ENCODE results near the gene PPP6R1. TPM values are rescaled to one million over a fixed set of nuclear protein-coding genes. Genes with fewer than 3 reads are reported as not detected.

Gene PPP6R1
- total RNA-seq, 1 experiment from 2014 or later, result 96.7 TPM

GRCh38 chr19:55285229-55285890 is 26.5 kb upstream of the PPP6R1 start:
- DNase-seq (ENCODE audit: low read depth, low spot score) (no peak), ATAC-seq (no peak)
- Histone ChIP-seq H4K20me1 (ENCODE audit: insufficient read depth) (no peaks in the 10 kb centered on the region), H3K9me3 (ENCODE audit: control insufficient read depth in 1 of 2, insufficient read depth in 1 of 2, low read depth in 1 of 2, low read length in 2 of 2) (no peaks in the 10 kb centered on the region), H3K4me3 (replicated peaks in 1 of 2; ENCODE audit: low read depth in 1 of 2, low read length in 2 of 2) (peak overlapping the region; percentile 46 to 60; a peak in 3 of 4 replicates), H3K9me2 (ENCODE audit: insufficient read depth) (no peaks in the 10 kb centered on the region), H3K9ac (ENCODE audit: low read length) (peak overlapping the region; percentile 67; the same call in 1 of the 2 replicates), H3K27ac (ENCODE audit: low read depth, low read length) (peak overlapping the region; percentile 43; the same call in 1 of the 2 replicates), H3K27me3 (ENCODE audit: insufficient read depth, low read length) (no peaks in the 10 kb centered on the region), H3K36me3 (ENCODE audit: control insufficient read depth in 1 of 2, insufficient read depth in 2 of 2, low read length in 2 of 2) (peaks cover 0 to 3% of the 10 kb centered on the region in 2 experiments; a peak in 1 of 4 replicates), H3K4me1 (ENCODE audit: control insufficient read depth in 1 of 2, insufficient read depth in 2 of 2, low read length in 2 of 2) (peaks cover 15 to 32% of the 10 kb centered on the region in 2 experiments; a peak in 3 of 4 replicates), H2AFZ (ENCODE audit: low read depth, low read length, poor library complexity, severe bottlenecking) (no peak overlapping the region), H3K79me2 (ENCODE audit: insufficient read depth, low read length) (peaks cover 7% of the 10 kb centered on the region; the same call in 1 of the 2 replicates), H3K4me2 (ENCODE audit: low read length) (peak overlapping the region; percentile 81)
- TF ChIP-seq CTCF (IDR thresholded peaks at IDR 0.05 in 2 of 3, conservative IDR thresholded peaks at IDR 0.05 in 1 of 3; ENCODE audit: borderline replicate concordance in 1 of 3, insufficient read depth in 1 of 3, low read depth in 2 of 3, low read length in 2 of 3) (no peak), ELF1 (IDR thresholded peaks at IDR 0.05; ENCODE audit: borderline replicate concordance, low read depth) (no peak), EZH2 (IDR thresholded peaks at IDR 0.05) (no peak), SP1 (IDR thresholded peaks at IDR 0.05; ENCODE audit: low read depth) (no peak), CBX3 (IDR thresholded peaks at IDR 0.05; ENCODE audit: low read depth) (no peak), ZFX (IDR thresholded peaks at IDR 0.05) (no peak), FOSL1 (IDR thresholded peaks at IDR 0.05; ENCODE audit: low read depth) (no peak), CEBPB (IDR thresholded peaks at IDR 0.05; ENCODE audit: low read depth) (no peak), SIN3A (IDR thresholded peaks at IDR 0.05; ENCODE audit: low read depth) (no peak), MAX (IDR thresholded peaks at IDR 0.05) (no peak), POLR2A (IDR thresholded peaks at IDR 0.05; ENCODE audit: borderline replicate concordance, extremely low read depth, insufficient read depth, insufficient read length) (no peak), ATF3 (IDR thresholded peaks at IDR 0.05) (no peak), RAD21 (IDR thresholded peaks at IDR 0.05; ENCODE audit: low read depth) (no peak)
- TF ChIP-seq, protein P1, sequence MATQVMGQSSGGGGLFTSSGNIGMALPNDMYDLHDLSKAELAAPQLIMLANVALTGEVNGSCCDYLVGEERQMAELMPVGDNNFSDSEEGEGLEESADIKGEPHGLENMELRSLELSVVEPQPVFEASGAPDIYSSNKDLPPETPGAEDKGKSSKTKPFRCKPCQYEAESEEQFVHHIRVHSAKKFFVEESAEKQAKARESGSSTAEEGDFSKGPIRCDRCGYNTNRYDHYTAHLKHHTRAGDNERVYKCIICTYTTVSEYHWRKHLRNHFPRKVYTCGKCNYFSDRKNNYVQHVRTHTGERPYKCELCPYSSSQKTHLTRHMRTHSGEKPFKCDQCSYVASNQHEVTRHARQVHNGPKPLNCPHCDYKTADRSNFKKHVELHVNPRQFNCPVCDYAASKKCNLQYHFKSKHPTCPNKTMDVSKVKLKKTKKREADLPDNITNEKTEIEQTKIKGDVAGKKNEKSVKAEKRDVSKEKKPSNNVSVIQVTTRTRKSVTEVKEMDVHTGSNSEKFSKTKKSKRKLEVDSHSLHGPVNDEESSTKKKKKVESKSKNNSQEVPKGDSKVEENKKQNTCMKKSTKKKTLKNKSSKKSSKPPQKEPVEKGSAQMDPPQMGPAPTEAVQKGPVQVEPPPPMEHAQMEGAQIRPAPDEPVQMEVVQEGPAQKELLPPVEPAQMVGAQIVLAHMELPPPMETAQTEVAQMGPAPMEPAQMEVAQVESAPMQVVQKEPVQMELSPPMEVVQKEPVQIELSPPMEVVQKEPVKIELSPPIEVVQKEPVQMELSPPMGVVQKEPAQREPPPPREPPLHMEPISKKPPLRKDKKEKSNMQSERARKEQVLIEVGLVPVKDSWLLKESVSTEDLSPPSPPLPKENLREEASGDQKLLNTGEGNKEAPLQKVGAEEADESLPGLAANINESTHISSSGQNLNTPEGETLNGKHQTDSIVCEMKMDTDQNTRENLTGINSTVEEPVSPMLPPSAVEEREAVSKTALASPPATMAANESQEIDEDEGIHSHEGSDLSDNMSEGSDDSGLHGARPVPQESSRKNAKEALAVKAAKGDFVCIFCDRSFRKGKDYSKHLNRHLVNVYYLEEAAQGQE (IDR thresholded peaks at IDR 0.05; ENCODE audit: low read depth), result no peak
- TF ChIP-seq, protein P2, sequence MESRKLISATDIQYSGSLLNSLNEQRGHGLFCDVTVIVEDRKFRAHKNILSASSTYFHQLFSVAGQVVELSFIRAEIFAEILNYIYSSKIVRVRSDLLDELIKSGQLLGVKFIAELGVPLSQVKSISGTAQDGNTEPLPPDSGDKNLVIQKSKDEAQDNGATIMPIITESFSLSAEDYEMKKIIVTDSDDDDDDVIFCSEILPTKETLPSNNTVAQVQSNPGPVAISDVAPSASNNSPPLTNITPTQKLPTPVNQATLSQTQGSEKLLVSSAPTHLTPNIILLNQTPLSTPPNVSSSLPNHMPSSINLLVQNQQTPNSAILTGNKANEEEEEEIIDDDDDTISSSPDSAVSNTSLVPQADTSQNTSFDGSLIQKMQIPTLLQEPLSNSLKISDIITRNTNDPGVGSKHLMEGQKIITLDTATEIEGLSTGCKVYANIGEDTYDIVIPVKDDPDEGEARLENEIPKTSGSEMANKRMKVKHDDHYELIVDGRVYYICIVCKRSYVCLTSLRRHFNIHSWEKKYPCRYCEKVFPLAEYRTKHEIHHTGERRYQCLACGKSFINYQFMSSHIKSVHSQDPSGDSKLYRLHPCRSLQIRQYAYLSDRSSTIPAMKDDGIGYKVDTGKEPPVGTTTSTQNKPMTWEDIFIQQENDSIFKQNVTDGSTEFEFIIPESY (IDR thresholded peaks at IDR 0.05; ENCODE audit: extremely low read depth, insufficient replicate concordance, low read length), result no peak
- intact Hi-C loops (cut with micrococcal nuclease), result no loop called here
- POLR2A ChIA-PET, result no interaction called here
- no TSS peak for BruUV-seq (replicated peaks)
- CTCF ChIA-PET, result no interaction called here
- RAD21 ChIA-PET (ENCODE audit: low non-redundant PET in 1 of 2, low total read pairs in 2 of 2, uncharacterized antibody in 2 of 2, unreplicated experiment in 2 of 2), result no interaction called here
